HG02571 (cell line): ENCODE data around the gene ZNF575.

Source experiments
- ATAC-seq: cut with Tn5 transposase; IDR thresholded peaks from one replicate; pipeline ENCODE4 v1.9.1; 2021; ENCODE audit warnings: mild to moderate bottlenecking, moderate library complexity; ENCODE audit not compliant: unreplicated experiment

Gene ZNF575

GRCh38 chr19:43532962-43533545, at the start of gene ZNF575:
Gene ZNF575, plus strand, starts transcription at chr19:43533188. Its CDS starts 1,235 bp downstream, at chr19:43534423.
- ATAC-seq = peak; percentile 53

DNA sequence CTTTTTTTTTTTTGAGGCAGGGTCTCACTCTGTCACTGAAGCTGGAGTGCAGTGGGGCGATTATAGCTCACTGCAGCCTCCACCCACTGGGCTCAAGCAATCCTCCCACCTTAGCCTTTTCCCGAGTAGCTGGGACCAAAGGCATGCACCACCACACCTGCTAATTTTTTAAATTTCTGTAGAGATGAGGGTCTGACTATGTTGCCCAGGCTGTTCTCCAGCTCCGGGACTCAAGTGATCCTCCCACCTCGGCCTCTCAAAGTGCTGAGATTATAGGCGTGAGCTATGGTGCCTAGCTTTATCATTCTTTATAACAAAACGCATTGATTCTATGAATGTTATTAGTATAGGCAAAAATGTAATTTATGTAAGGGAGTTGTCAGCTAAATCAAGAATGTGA, 49.7 kb upstream of the ZNF575 start:
- ATAC-seq = no peak

DNA sequence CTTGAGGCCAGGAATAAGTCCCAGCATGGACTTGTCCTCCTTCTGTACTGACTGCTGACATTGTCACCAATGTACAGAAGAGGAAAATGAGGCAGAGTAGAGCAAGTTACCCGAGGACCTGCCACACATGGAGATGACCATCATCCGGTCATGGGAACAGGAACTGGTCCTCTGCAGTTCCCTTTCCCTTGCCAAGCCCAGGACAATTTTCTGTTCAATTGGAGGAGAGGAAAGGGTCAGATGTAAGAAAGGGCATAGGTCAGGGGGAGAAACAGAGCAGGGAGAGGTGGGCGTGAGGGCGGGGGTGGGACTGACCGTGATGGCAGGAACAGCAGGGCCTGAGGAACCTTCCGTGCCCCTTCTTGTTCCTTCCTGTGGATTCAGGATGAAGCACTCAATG, 47.0 kb upstream of the ZNF575 start:
- ATAC-seq = no peak

DNA sequence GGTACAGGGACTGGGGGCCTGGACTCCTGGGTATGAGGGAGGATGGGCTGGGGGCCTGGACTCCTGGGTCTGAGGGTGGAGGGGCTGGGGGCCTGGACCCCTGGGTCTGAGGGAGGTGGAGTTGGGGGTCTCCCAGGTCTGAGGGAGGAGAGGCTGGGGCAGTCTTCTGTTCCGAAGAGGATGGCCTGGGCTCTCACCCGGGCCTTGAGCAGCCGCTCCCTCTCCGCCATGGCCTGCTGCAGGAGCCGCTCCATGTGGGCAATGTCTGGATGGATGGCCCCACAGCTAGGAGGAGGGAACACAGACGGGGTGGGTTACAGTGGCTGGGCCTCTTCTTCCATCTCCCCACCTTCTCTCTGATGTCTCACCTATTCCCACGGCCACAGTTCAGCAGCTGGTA, 46.6 kb upstream of the ZNF575 start:
- ATAC-seq = no peak

DNA sequence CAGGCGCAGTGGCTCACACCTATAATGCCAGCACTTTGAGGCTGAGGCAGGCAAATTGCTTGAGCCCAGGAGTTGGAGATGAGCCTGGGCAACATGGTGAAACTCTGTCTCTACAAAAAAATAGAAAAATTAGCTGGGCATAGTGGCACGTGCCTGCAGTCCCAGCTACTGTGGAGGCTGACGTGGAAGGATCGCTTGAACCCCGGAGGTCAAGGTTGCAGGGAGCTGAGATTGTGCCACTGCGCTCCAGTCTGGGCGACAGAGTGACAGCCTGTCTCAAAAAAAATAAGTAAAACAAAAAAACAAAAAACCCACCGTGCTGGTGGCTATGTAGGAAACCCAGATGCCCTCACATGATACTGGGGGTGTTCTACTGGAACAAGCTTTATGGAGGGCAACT, 44.8 kb upstream of the ZNF575 start:
- ATAC-seq = no peak

DNA sequence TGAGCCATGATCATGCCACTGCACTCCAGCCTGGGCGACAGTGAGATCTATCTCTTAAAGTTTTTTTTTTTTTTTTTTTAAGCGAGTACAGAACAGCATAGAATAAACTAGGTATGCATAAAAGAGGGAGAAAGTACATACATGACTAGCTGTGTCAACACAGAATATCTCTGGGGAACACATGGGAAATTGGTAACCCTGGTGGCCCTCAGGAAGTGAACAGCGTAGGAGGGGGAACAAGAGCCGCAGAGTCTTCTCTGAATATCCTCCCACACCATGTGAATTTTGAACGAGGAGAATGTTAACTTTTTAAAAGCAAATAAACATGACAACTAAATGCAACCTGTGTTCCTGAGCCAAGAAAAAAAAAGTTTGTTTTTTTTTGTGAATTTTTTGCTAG, 43.7 kb upstream of the ZNF575 start:
- no peak for ATAC-seq

- ATAC-seq = no peak
Observed at GRCh38 chr19:43489979-43490599, 42.9 kb upstream of the ZNF575 start.

- ATAC-seq = no peak
Observed at GRCh38 chr19:43490759-43491158, 42.2 kb upstream of the ZNF575 start.

DNA sequence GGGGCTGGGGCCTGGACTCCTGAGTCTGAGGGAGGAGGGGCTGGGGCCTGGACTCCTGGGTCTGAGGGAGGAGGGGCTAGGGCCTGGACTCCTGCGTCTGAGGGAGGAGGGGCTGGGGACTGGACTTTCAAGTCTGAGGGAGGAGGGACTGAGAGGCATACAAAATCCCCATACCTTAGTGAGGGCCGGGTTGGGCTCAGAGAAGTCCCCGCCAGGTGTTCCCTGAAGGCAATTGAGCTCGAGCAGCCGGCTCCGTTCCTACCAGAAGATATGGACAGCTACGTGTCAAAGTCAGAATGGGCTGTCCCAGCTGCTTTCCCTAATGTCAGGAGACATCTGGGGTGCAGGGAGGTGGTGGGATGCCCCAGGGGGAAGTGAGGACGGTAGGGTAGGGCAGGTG, 37.9 kb upstream of the ZNF575 start:
- ATAC-seq = no peak

- no peak for ATAC-seq
Observed at GRCh38 chr19:43496960-43497359, 36.0 kb upstream of the ZNF575 start.

GRCh38 chr19:43498233-43498842, 34.6 kb upstream of the ZNF575 start:
- ATAC-seq = no peak

DNA sequence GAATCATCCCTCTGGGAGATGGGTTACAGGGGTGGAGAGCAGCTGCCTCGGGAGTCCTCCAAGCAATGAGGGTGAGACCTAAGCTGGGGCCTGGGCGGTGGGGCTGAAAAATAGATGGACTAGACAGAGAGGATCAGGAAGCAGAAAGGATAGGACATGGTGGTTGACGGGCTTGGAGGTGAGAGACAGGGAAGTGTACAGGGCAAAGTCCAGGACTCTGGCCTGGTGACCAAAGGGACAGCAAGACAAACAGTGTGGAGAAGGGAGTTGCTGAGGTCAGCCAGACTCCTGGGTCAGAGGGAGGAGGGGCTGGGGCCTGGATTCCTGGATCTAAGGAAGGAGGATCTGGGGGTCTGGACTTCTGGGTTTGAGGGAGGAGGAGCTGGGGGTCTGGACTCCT, 33.9 kb upstream of the ZNF575 start:
- ATAC-seq = no peak

GRCh38 chr19:43501661-43502418, 31.1 kb upstream of the ZNF575 start:
- ATAC-seq = no peak

- ATAC-seq = no peak
Observed at GRCh38 chr19:43502419-43502976, 30.5 kb upstream of the ZNF575 start.

GRCh38 chr19:43503501-43504425, 29.2 kb upstream of the ZNF575 start:
- ATAC-seq = peak; percentile 79

- peak; percentile 23 for ATAC-seq
Observed at GRCh38 chr19:43504426-43505185, 28.4 kb upstream of the ZNF575 start, which contains the start of gene PHLDB3. Gene PHLDB3, minus strand, starts transcription at chr19:43504746. Its CDS starts 628 bp downstream, at chr19:43504118.

DNA sequence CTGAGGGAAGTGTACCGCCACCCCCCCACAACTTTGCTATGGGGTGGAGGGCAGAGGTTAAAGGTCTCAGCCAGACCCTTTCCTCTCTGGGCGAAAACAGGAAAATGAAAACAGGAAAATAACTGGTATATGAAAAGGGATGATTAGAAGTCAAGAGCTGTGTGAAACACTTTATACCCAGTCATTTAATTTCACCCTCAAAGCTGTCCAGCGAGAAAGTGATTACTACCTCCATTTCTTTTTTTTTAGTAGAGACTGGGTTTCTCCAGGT, 27.9 kb upstream of the ZNF575 start:
- no peak for ATAC-seq

- no peak for ATAC-seq
Observed at GRCh38 chr19:43505941-43506340, 27.0 kb upstream of the ZNF575 start.

GRCh38 chr19:43506629-43507028, 26.4 kb upstream of the ZNF575 start:
- ATAC-seq = no peak

DNA sequence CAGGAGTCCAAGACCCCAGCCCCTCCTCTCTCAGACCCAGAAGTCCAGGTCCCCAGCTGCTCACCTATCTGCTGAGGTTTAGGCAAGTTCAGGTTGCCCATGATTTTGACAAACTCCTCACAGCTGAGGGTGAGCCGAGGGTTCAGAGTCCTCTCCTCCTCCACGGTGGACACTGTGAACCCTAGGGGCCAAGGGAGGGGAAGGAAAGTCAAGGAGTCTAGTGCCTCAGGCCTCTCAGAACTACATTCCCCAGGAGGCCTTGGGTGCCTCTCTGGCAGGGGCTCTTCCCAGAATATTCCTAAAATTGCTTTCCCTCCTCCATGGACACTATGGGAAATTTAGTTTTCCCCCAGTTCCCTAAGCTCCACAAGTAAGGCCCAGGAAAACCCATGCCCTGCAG, 25.1 kb upstream of the ZNF575 start:
- no peak for ATAC-seq
